ENCODE results near the gene COBL. TPM values are rescaled to one million over a fixed set of nuclear protein-coding genes. Genes with fewer than 3 reads are reported as not detected.

Gene COBL
- total and polyA plus RNA-seq, 9 of the 15 experiments (the other 6 are each of a cell fraction or from before 2014, with no cell fraction given): 0.01 to 2.4 (median 0.09) TPM; not detected in 3

- H3K9me3 ChIP-seq (replicated peaks; ENCODE audit: control insufficient read depth, insufficient read depth, low read depth, low read length): no peaks in the 10 kb centered on the region
- ATAC-seq: no peak
- intact Hi-C loops (cut with micrococcal nuclease): no loop called here
- no peaks in the 10 kb centered on the region for H3K36me3 ChIP-seq (ENCODE audit: control insufficient read depth, insufficient read depth, low read length)
- CTCF ChIA-PET (ENCODE audit: low intra/inter-chr PET ratio): no interaction called here
- peaks cover 21 to 36% of the 10 kb centered on the region in 2 experiments; a peak in 4 of 5 replicates for H3K27me3 ChIP-seq (ENCODE audit: control insufficient read depth in 2 of 2, insufficient read depth in 2 of 2, low read length in 2 of 2)
- H3K27ac ChIP-seq (ENCODE audit: extremely low read depth, low read depth, low read length): no peak overlapping the region
- POLR2A ChIA-PET: no interaction called here
- in situ Hi-C loops (cut with MboI): no loop called here
- no TSS peak for BruUV-seq (replicated peaks)
- H3K4me3 ChIP-seq: no peak overlapping the region
- no peak overlapping the region for H3K9ac ChIP-seq (ENCODE audit: insufficient read depth in 1 of 2, low read depth in 2 of 2, low read length in 2 of 2)
- no peak overlapping the region for H2AFZ ChIP-seq (ENCODE audit: low read depth, low read length)
- no peaks in the 10 kb centered on the region; the same call in 1 of the 2 replicates for H4K20me1 ChIP-seq (replicated peaks; ENCODE audit: control insufficient read depth, insufficient read depth, low read length)
- no peaks in the 10 kb centered on the region for H3K79me2 ChIP-seq (ENCODE audit: control insufficient read depth, insufficient read depth, low read length)
- FAIRE-seq: no peak
- H3K4me1 ChIP-seq (replicated peaks in 1 of 2; ENCODE audit: control insufficient read depth in 2 of 2, insufficient read depth in 2 of 2, low read length in 2 of 2): peaks cover 0 to 8% of the 10 kb centered on the region in 2 experiments; a peak in 2 of 5 replicates
- no peaks in the 10 kb centered on the region for H3K9me1 ChIP-seq (ENCODE audit: control insufficient read depth, insufficient read depth, low read length)
- DNase-seq (ENCODE audit: extremely low read depth in 1 of 4, low spot score in 3 of 4): no peak
- no peak overlapping the region for H3K4me2 ChIP-seq (ENCODE audit: insufficient read depth, low read length)
- TF ChIP-seq CCAR2 (IDR thresholded peaks at IDR 0.05; ENCODE audit: low read depth, low read length): no peak
- no peak for TF ChIP-seq ZBTB43 (CRISPR knock-in tag; IDR thresholded peaks at IDR 0.05)
- no peak for TF ChIP-seq ZNF24 (IDR thresholded peaks at IDR 0.05)
- no peak for TF ChIP-seq ZNF347 (CRISPR knock-in tag; IDR thresholded peaks at IDR 0.05; ENCODE audit: low read depth)
- no peak for TF ChIP-seq CHAMP1 (IDR thresholded peaks at IDR 0.05)
- no peak for TF ChIP-seq CBX1 (IDR thresholded peaks at IDR 0.05; ENCODE audit: low read depth)
- no peak for TF ChIP-seq ZNF184 (CRISPR knock-in tag; IDR thresholded peaks at IDR 0.05)
- TF ChIP-seq SMARCA5 (IDR thresholded peaks at IDR 0.05): no peak
- TF ChIP-seq ELK3 (CRISPR knock-in tag; IDR thresholded peaks at IDR 0.05): no peak
- no peak for TF ChIP-seq ZNF3 (CRISPR knock-in tag; IDR thresholded peaks at IDR 0.05)
- no peak for TF ChIP-seq KDM1A (IDR thresholded peaks at IDR 0.05)
- TF ChIP-seq PHF20 (IDR thresholded peaks at IDR 0.05; ENCODE audit: partially characterized antibody): no peak
- TF ChIP-seq CEBPB (tag; IDR thresholded peaks at IDR 0.05): no peak
- 10% methylated on average over 3 of the region's 3 CpGs for WGBS (ENCODE audit: insufficient coverage, low coverage, missing lambda C conversion rate)
These were observed 5.4 kb downstream of the COBL start for GRCh38 chr7:51311166-51311565.
